ENCODE data around the gene WFDC10A. TPM values are rescaled to one million over a fixed set of nuclear protein-coding genes. Genes with fewer than 3 reads are reported as not detected.

The WFDC10A gene
- total RNA-seq, 1 donor from 2014 or later, result not detected

DNA sequence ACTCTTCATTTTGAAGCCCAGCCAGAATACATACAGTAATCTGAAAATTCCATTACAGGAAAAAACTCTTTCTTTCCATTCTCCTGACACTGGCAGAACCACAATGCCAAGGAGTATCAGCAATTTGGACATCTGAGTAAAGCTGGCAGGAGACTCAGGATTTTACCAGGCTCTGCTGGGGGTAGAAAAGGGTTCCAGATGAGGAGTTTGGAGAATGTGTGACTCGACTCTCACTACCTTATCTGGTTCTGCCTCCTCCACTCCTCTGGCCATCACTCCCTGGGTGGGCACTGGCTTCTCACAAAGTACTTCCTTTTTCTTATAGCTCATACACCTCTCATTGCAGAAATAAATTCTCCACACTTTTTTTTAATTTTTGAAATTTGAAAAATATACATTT lies 39.8 kb upstream of the WFDC10A start:
- H3K27ac Mint-ChIP-seq (ENCODE audit: unreplicated experiment), result no peak overlapping the region
- no peaks in the 10 kb centered on the region for H3K36me3 Mint-ChIP-seq (ENCODE audit: unreplicated experiment)
- H3K4me1 Mint-ChIP-seq (ENCODE audit: unreplicated experiment), result no peaks in the 10 kb centered on the region
- no peak overlapping the region for H3K4me3 Mint-ChIP-seq (ENCODE audit: unreplicated experiment)
- DNase-seq (ENCODE audit: extremely low spot score, unreplicated experiment), result no peak
- TF ChIP-seq, protein P1, sequence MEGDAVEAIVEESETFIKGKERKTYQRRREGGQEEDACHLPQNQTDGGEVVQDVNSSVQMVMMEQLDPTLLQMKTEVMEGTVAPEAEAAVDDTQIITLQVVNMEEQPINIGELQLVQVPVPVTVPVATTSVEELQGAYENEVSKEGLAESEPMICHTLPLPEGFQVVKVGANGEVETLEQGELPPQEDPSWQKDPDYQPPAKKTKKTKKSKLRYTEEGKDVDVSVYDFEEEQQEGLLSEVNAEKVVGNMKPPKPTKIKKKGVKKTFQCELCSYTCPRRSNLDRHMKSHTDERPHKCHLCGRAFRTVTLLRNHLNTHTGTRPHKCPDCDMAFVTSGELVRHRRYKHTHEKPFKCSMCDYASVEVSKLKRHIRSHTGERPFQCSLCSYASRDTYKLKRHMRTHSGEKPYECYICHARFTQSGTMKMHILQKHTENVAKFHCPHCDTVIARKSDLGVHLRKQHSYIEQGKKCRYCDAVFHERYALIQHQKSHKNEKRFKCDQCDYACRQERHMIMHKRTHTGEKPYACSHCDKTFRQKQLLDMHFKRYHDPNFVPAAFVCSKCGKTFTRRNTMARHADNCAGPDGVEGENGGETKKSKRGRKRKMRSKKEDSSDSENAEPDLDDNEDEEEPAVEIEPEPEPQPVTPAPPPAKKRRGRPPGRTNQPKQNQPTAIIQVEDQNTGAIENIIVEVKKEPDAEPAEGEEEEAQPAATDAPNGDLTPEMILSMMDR (IDR thresholded peaks at IDR 0.05), result no peak
- peaks cover 14% of the 10 kb centered on the region for H3K27me3 Mint-ChIP-seq (ENCODE audit: unreplicated experiment)
- no peaks in the 10 kb centered on the region for H3K9me3 Mint-ChIP-seq (ENCODE audit: unreplicated experiment)

DNA sequence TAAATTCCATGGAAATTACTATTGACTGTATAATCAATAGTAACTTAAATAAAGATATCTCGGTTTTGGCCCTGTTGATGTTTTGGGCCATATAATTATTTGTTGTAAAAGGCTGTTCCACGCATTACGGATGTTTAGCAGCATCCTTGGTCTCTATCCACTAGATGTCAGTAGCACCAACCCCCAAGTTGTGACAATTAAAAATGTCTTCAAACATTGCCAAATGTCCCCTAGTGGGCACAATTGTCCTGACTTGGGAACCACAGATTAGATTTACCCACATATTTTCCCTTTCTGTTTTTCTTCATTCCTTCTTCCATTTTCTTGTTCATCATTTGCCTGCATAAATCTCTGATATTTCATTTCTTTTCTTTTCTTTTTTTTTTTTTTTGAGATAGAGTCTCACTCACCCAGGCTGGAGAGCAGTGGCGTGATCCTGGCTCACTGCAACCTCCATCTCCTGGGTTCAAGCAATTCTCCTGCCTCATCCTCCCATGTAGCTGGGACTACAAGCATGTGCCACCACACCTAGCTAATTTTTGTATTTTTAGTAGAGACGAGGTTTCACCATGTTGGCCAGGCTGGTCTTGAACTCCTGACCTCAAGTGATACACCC lies 36.9 kb upstream of the WFDC10A start:
- Mint-ChIP-seq H3K36me3 (ENCODE audit: unreplicated experiment) (no peaks in the 10 kb centered on the region), H3K4me1 (ENCODE audit: unreplicated experiment) (no peaks in the 10 kb centered on the region), H3K9me3 (ENCODE audit: unreplicated experiment) (no peaks in the 10 kb centered on the region), H3K27me3 (ENCODE audit: unreplicated experiment) (peaks cover 14% of the 10 kb centered on the region), H3K27ac (ENCODE audit: unreplicated experiment) (no peak overlapping the region), H3K4me3 (ENCODE audit: unreplicated experiment) (no peak overlapping the region)
- TF ChIP-seq, protein P1 (IDR thresholded peaks at IDR 0.05), result peak; percentile 52
- DNase-seq (ENCODE audit: extremely low spot score, unreplicated experiment), result no peak

DNA sequence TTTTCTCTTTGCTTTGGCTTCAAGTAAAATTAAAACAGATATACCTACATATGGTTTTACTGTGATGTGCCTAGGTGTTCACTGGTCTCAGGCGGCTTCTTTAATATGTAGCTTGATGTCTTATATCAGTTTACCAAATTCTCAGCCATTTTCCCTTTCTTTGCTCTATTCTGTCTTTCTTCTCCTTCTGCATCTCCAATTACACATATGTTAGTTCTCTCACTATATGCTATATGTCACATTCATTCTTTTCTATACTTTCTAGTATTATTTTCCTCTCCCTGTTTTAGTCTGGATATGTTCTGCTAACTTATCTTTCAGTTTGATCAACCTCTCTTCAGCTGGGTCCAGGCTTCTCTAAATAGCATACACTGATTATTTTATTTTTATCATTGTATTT lies 36.0 kb upstream of the WFDC10A start:
- Mint-ChIP-seq H3K4me3 (ENCODE audit: unreplicated experiment) (no peak overlapping the region), H3K27ac (ENCODE audit: unreplicated experiment) (no peak overlapping the region), H3K9me3 (ENCODE audit: unreplicated experiment) (no peaks in the 10 kb centered on the region), H3K27me3 (ENCODE audit: unreplicated experiment) (peaks cover 7% of the 10 kb centered on the region), H3K4me1 (ENCODE audit: unreplicated experiment) (no peaks in the 10 kb centered on the region), H3K36me3 (ENCODE audit: unreplicated experiment) (no peaks in the 10 kb centered on the region)
- TF ChIP-seq, protein P1 (IDR thresholded peaks at IDR 0.05), result no peak
- no peak for DNase-seq (ENCODE audit: extremely low spot score, unreplicated experiment)

DNA sequence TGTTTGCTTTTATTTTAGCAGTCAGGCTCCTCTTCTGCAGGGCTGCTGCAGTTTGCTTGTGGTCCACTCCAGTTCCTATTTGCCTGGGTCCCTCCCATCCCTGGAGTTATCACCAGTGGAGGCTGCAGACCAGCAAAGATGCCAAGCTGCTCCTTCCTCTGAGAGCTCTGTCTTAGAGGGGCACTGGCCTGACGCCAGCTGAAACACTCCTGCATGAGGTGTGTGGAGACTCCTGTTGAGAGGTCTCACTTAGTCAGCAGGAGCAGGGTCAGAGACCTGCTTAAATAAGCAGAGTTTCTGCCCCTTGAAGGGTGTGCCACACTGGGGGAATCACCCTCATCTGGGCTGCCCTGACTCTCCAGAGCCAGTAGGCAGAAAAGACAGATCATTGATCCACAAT lies 34.3 kb upstream of the WFDC10A start:
- no peak overlapping the region for H3K4me3 Mint-ChIP-seq (ENCODE audit: unreplicated experiment)
- H3K27ac Mint-ChIP-seq (ENCODE audit: unreplicated experiment), result no peak overlapping the region
- no peaks in the 10 kb centered on the region for H3K4me1 Mint-ChIP-seq (ENCODE audit: unreplicated experiment)
- DNase-seq (ENCODE audit: extremely low spot score, unreplicated experiment), result no peak
- no peaks in the 10 kb centered on the region for H3K36me3 Mint-ChIP-seq (ENCODE audit: unreplicated experiment)
- TF ChIP-seq, protein P1 (IDR thresholded peaks at IDR 0.05), result no peak
- H3K9me3 Mint-ChIP-seq (ENCODE audit: unreplicated experiment), result no peaks in the 10 kb centered on the region
- no peaks in the 10 kb centered on the region for H3K27me3 Mint-ChIP-seq (ENCODE audit: unreplicated experiment)

DNA sequence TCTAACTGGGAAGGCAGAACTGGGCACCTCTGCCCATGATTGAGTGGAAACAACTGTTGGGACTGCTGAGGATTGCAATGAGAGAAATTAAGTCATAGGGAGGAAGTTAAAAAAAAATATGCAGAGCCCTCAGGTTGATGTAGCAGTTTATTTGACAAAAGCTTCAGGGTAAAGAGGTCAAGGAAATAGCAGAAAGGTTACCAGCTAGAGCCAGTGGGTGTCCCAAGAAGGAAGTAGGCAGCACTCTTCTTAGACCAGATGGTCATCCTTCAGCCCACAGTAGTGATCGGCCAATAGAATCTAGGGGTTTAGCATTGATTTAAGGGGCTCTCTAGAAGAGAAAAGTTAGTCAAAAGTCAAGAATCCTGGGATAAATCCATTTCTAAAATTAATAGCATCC lies 21.7 kb upstream of the WFDC10A start:
- TF ChIP-seq, protein P1 (IDR thresholded peaks at IDR 0.05), result no peak
- DNase-seq (ENCODE audit: extremely low spot score, unreplicated experiment), result no peak
- peaks cover 6% of the 10 kb centered on the region for H3K27me3 Mint-ChIP-seq (ENCODE audit: unreplicated experiment)
- no peaks in the 10 kb centered on the region for H3K4me1 Mint-ChIP-seq (ENCODE audit: unreplicated experiment)
- no peak overlapping the region for H3K27ac Mint-ChIP-seq (ENCODE audit: unreplicated experiment)
- no peak overlapping the region for H3K4me3 Mint-ChIP-seq (ENCODE audit: unreplicated experiment)
- H3K36me3 Mint-ChIP-seq (ENCODE audit: unreplicated experiment), result no peaks in the 10 kb centered on the region
- peaks cover 25% of the 10 kb centered on the region for H3K9me3 Mint-ChIP-seq (ENCODE audit: unreplicated experiment)

Data from osteocyte (in vitro differentiated cells).